Measurements from ENCODE around the gene STT3B.

Gene STT3B

GRCh38 chr3:31521468-31521867 lies 11.3 kb upstream of the STT3B start:
- DNase-seq = no peak

GRCh38 chr3:31522152-31522551 lies 10.6 kb upstream of the STT3B start:
- DNase-seq = no peak

- DNase-seq = no peak
These were observed 9.2 kb upstream of the STT3B start for GRCh38 chr3:31523543-31523942.

- no peak for DNase-seq
These were observed 7.2 kb upstream of the STT3B start for GRCh38 chr3:31525532-31525931.

GRCh38 chr3:31529421-31529820 lies 3.3 kb upstream of the STT3B start:
- DNase-seq = no peak

GRCh38 chr3:31530039-31530959 lies 2.4 kb upstream of the STT3B start:
- no peak for DNase-seq

GRCh38 chr3:31530960-31531335 lies 1.8 kb upstream of the STT3B start:
- no peak for DNase-seq

- DNase-seq = no peak
These were observed 1.2 kb upstream of the STT3B start for GRCh38 chr3:31531452-31531991.

- DNase-seq = peak; percentile 98
These were observed 636 bp upstream of the STT3B start for GRCh38 chr3:31531992-31532586.

GRCh38 chr3:31533169-31534064 lies 692 bp downstream of the STT3B start:
- DNase-seq = peak; percentile 52

- DNase-seq = no peak
These were observed 1.3 kb downstream of the STT3B start for GRCh38 chr3:31534065-31534425.

- DNase-seq = no peak
These were observed 3.8 kb downstream of the STT3B start for GRCh38 chr3:31536497-31536896.

GRCh38 chr3:31538801-31539200 lies 6.1 kb downstream of the STT3B start:
- no peak for DNase-seq

GRCh38 chr3:31539275-31539674 lies 6.5 kb downstream of the STT3B start:
- DNase-seq = no peak

GRCh38 chr3:31541089-31541488 lies 8.4 kb downstream of the STT3B start:
- DNase-seq = no peak

- no peak for DNase-seq
These were observed 9.5 kb downstream of the STT3B start for GRCh38 chr3:31542246-31542645.

- no peak for DNase-seq
These were observed 10.7 kb downstream of the STT3B start for GRCh38 chr3:31543375-31543774.

- no peak for DNase-seq
These were observed 11.9 kb downstream of the STT3B start for GRCh38 chr3:31544634-31545033.

GRCh38 chr3:31546162-31546561 lies 13.4 kb downstream of the STT3B start:
- DNase-seq = no peak

GRCh38 chr3:31546725-31547124 lies 14.0 kb downstream of the STT3B start:
- no peak for DNase-seq

- no peak for DNase-seq
These were observed 17.9 kb downstream of the STT3B start for GRCh38 chr3:31550452-31551251.

- no peak for DNase-seq
These were observed 18.9 kb downstream of the STT3B start for GRCh38 chr3:31551646-31552045.
